Keratinocyte (primary cell): ENCODE results near the gene MRPS18C. TPM values are rescaled to one million over a fixed set of nuclear protein-coding genes. Genes with fewer than 3 reads are reported as not detected.

Source experiments
- DNase-seq: peaks from one replicate; pipeline ENCODE4 v3.0.0-alpha.2; 2011; ENCODE audit warnings: low read depth, missing footprints, low spot score
- FAIRE-seq: peaks from 2 replicates; lab custom pipeline; 2011; peaks lifted over from hg19 to GRCh38; lab: Jason Lieb, UNC
- H2AFZ ChIP-seq: 2 replicates; pipeline ENCODE4 v1.6.0; 2012; ENCODE audit warnings: low read length, control low read depth, inconsistent platforms; ENCODE audit not compliant: control insufficient read depth
- H3K27ac ChIP-seq: 2 replicates; pipeline ENCODE4 v1.5.1; 2011; ENCODE audit warnings: low read length; ENCODE audit not compliant: control insufficient read depth, insufficient read depth
- H3K27me3 ChIP-seq: 3 replicates; pipeline ENCODE4 v1.6.0; 2011; ENCODE audit warnings: low read length; ENCODE audit not compliant: control insufficient read depth, insufficient read depth; ENCODE audit errors: extremely low read depth
- H3K36me3 ChIP-seq, 2 experiments: 2 replicates in 1 of 2; 3 replicates in 1 of 2; pipeline ENCODE4 v1.5.1; 2011; ENCODE audit warnings: low read length in 2 of 2, mild to moderate bottlenecking in 1 of 2; ENCODE audit not compliant: control insufficient read depth in 2 of 2, insufficient read depth in 2 of 2; ENCODE audit errors: extremely low read depth in 1 of 2
- H3K4me1 ChIP-seq: 3 replicates; pipeline ENCODE4 v1.5.1; 2011; ENCODE audit warnings: low read length; ENCODE audit not compliant: control insufficient read depth, insufficient read depth; ENCODE audit errors: extremely low read depth
- H3K4me2 ChIP-seq: 3 replicates; pipeline ENCODE4 v1.6.0; 2011; ENCODE audit warnings: low read depth, low read length; ENCODE audit not compliant: control insufficient read depth, insufficient read depth; ENCODE audit errors: extremely low read depth
- H3K4me3 ChIP-seq, 3 experiments: fragments of 200-600 bp in 1 of 3; sonication (generic) in 1 of 3; 2 replicates in 2 of 3; 3 replicates in 1 of 3; pipeline ENCODE4 v1.5.1; 2011 to 2016; ENCODE audit warnings: low read length in 3 of 3, mild to moderate bottlenecking in 3 of 3, control low read depth in 2 of 3, inconsistent platforms in 1 of 3, low read depth in 1 of 3, mixed read lengths in 1 of 3, mixed run types in 1 of 3, moderate library complexity in 1 of 3; ENCODE audit not compliant: control insufficient read depth in 2 of 3, insufficient read depth in 2 of 3; ENCODE audit errors: extremely low read depth in 1 of 3
- H3K79me2 ChIP-seq: 2 replicates; pipeline ENCODE4 v1.6.0; 2012; ENCODE audit warnings: low read length; ENCODE audit not compliant: control insufficient read depth, insufficient read depth
- H3K9ac ChIP-seq: 3 replicates; pipeline ENCODE4 v1.6.0; 2011; ENCODE audit warnings: low read length; ENCODE audit not compliant: control insufficient read depth, insufficient read depth; ENCODE audit errors: extremely low read depth
- H3K9me1 ChIP-seq: 3 replicates; pipeline ENCODE4 v1.6.0; 2011; ENCODE audit warnings: low read length; ENCODE audit not compliant: control insufficient read depth, insufficient read depth; ENCODE audit errors: extremely low read depth
- H3K9me3 ChIP-seq: 2 replicates; pipeline ENCODE4 v1.5.1; 2012; ENCODE audit warnings: low read depth, low read length; ENCODE audit not compliant: control insufficient read depth
- H4K20me1 ChIP-seq: 3 replicates; pipeline ENCODE4 v1.6.0; 2011; ENCODE audit warnings: low read length; ENCODE audit not compliant: control insufficient read depth, insufficient read depth; ENCODE audit errors: extremely low read depth
- CTCF ChIP-seq, 3 experiments: IDR thresholded peaks in 1 of 3; conservative IDR thresholded peaks in 1 of 3; optimal IDR thresholded peaks in 1 of 3; 2 replicates in 2 of 3; 3 replicates in 1 of 3; pipeline versions ENCODE3 to v1.5.1; 2011; ENCODE audit warnings: low read length in 3 of 3, mild to moderate bottlenecking in 3 of 3, moderate library complexity in 2 of 3, control low read depth in 1 of 3, inconsistent platforms in 1 of 3; ENCODE audit not compliant: insufficient read depth in 2 of 3; ENCODE audit errors: extremely low read depth in 1 of 3
- EZH2 ChIP-seq: IDR thresholded peaks from one replicate; pipeline ENCODE4 v1.6.1; 2012; ENCODE audit warnings: inconsistent platforms, mild to moderate bottlenecking, low read length, moderate library complexity
- dilution Hi-C: fragments of 300-500 bp; cut with MboI; formaldehyde crosslinking; loops from one replicate; pipeline ENCODE4 v1.7.0; 2020; ENCODE audit warnings: low sequenced_read_pairs; ENCODE audit not compliant: extremely low pct_ligation_motif_present
- polyA plus RNA-seq, 5 experiments: library from polyadenylated mRNA; depleted of rRNA in 3 of 5; stranded (reverse) in 3 of 5; stranded (forward) in 1 of 5; unstranded in 1 of 5; fragments of >200 nt; gene quantifications; 1 replicate in 1 of 5; 2 replicates in 3 of 5; 3 replicates in 1 of 5; pipeline versions ENCODE4 v1.2.1 to v1.2.3, GENCODE V29; 2011 to 2012; ENCODE audit warnings: missing spikeins in 2 of 5, low read depth in 1 of 5, low replicate concordance in 1 of 5

MRPS18C gene
- polyA plus RNA-seq, 1 donor (not counting 4 experiments of a cell fraction or from before 2014, with no cell fraction given) = 55.4 TPM

GRCh38 chr4:83440148-83440814, 15.6 kb upstream of the MRPS18C start:
- TF ChIP-seq CTCF (optimal IDR thresholded peaks at IDR 0.05 in 1 of 3, IDR thresholded peaks at IDR 0.05 in 1 of 3, conservative IDR thresholded peaks at IDR 0.05 in 1 of 3; ENCODE audit: extremely low read depth in 1 of 3, insufficient read depth in 2 of 3, low read length in 3 of 3) (no peak), EZH2 (no peak)
- no peaks in the 10 kb centered on the region for H3K4me1 ChIP-seq
- no peak overlapping the region for H3K4me2 ChIP-seq
- no peaks in the 10 kb centered on the region for H3K9me1 ChIP-seq
- no peak overlapping the region for H2AFZ ChIP-seq
- DNase-seq = no peak
- no peaks in the 10 kb centered on the region for H4K20me1 ChIP-seq
- H3K4me3 ChIP-seq = no peak overlapping the region
- FAIRE-seq = no peak
- no peak overlapping the region for H3K9ac ChIP-seq
- dilution Hi-C loops = no loop called here
- peaks cover 3 to 6% of the 10 kb centered on the region in 2 experiments for H3K36me3 ChIP-seq
- H3K79me2 ChIP-seq = no peaks in the 10 kb centered on the region
- no peaks in the 10 kb centered on the region for H3K27me3 ChIP-seq
- H3K27ac ChIP-seq = no peak overlapping the region
- no peaks in the 10 kb centered on the region for H3K9me3 ChIP-seq

- dilution Hi-C loops = no loop called here
- Histone ChIP-seq H3K9me1 (no peaks in the 10 kb centered on the region), H3K4me2 (no peak overlapping the region), H3K27me3 (no peaks in the 10 kb centered on the region), H3K9ac (no peak overlapping the region), H3K4me3 (no peak overlapping the region), H3K27ac (no peak overlapping the region), H3K4me1 (no peaks in the 10 kb centered on the region), H3K36me3 (peaks cover 3 to 6% of the 10 kb centered on the region in 2 experiments), H3K79me2 (no peaks in the 10 kb centered on the region), H3K9me3 (no peaks in the 10 kb centered on the region), H2AFZ (no peak overlapping the region), H4K20me1 (no peaks in the 10 kb centered on the region)
- FAIRE-seq = no peak
- no peak for DNase-seq
- TF ChIP-seq CTCF (optimal IDR thresholded peaks at IDR 0.05 in 1 of 3, IDR thresholded peaks at IDR 0.05 in 1 of 3, conservative IDR thresholded peaks at IDR 0.05 in 1 of 3; ENCODE audit: extremely low read depth in 1 of 3, insufficient read depth in 2 of 3, low read length in 3 of 3) (no peak), EZH2 (no peak)
Measured at GRCh38 chr4:83440899-83441298, 15.0 kb upstream of the MRPS18C start.
